Liver (tissue), 9 donors: ENCODE results near the gene NGLY1. TPM values are rescaled to one million over a fixed set of nuclear protein-coding genes. Genes with fewer than 3 reads are reported as not detected.

Experiments
- DNase-seq: peaks from one replicate; pipeline ENCODE4 v3.0.0-alpha.2; 2017; ENCODE audit warnings: low spot score
- H3K27ac ChIP-seq, 2 donors: one replicate each; pipeline ENCODE4 v1.7.0; 2013; ENCODE audit warnings: inconsistent platforms in 2 of 2, low read length in 2 of 2, control low read depth in 1 of 2, low read depth in 1 of 2, mild to moderate bottlenecking in 1 of 2
- H3K27me3 ChIP-seq, 4 donors: one replicate each; pipeline versions ENCODE4 v1.6.1 to v1.7.0; 2013; ENCODE audit warnings: low read length in 3 of 4, inconsistent platforms in 1 of 4, mild to moderate bottlenecking in 1 of 4, moderate library complexity in 1 of 4; ENCODE audit not compliant: control insufficient read depth in 4 of 4, insufficient read depth in 4 of 4
- H3K36me3 ChIP-seq, 4 donors: one replicate each; pipeline versions ENCODE4 v1.6.1 to v1.7.0; 2013; ENCODE audit warnings: low read length in 3 of 4, mild to moderate bottlenecking in 3 of 4, low read depth in 1 of 4, moderate library complexity in 1 of 4; ENCODE audit not compliant: control insufficient read depth in 4 of 4, insufficient read depth in 3 of 4
- H3K4me1 ChIP-seq, 4 donors: one replicate each; pipeline versions ENCODE4 v1.6.1 to v1.7.0; 2013; ENCODE audit warnings: low read length in 3 of 4, mild to moderate bottlenecking in 3 of 4, moderate library complexity in 1 of 4; ENCODE audit not compliant: control insufficient read depth in 4 of 4, insufficient read depth in 4 of 4
- H3K4me3 ChIP-seq, 3 donors: one replicate each; pipeline versions ENCODE4 v1.6.1 to v1.7.0; 2013; ENCODE audit warnings: low read length in 3 of 3, control low read depth in 1 of 3, low read depth in 1 of 3, mild to moderate bottlenecking in 1 of 3
- H3K9ac ChIP-seq, 2 donors: one replicate each; pipeline ENCODE4 v1.7.0; 2013; ENCODE audit warnings: low read length in 2 of 2, mild to moderate bottlenecking in 2 of 2, moderate library complexity in 2 of 2, control low read depth in 1 of 2, low read depth in 1 of 2
- H3K9me3 ChIP-seq, 4 donors: one replicate each; pipeline versions ENCODE4 v1.6.1 to v1.7.0; 2013; ENCODE audit warnings: low read length in 3 of 4; ENCODE audit not compliant: control insufficient read depth in 4 of 4
- ATF3 ChIP-seq: IDR thresholded peaks from 2 replicates; pipeline ENCODE4 v1.6.1; 2016; ENCODE audit warnings: antibody characterized with exemption
- CTCF ChIP-seq: fragments of 150-350 bp; IDR thresholded peaks from 2 replicates; pipeline ENCODE4 v1.5.1; 2017; ENCODE audit warnings: improper control_type of control experiment, low read depth, low read length; ENCODE audit not compliant: missing input control
- EGR1 ChIP-seq, 2 donors: IDR thresholded peaks; 2 replicates each; pipeline ENCODE4 v1.6.1; 2016 to 2018; ENCODE audit warnings: antibody characterized with exemption in 2 of 2, low read depth in 2 of 2
- FOXA2 ChIP-seq: IDR thresholded peaks from 2 replicates; pipeline ENCODE4 v1.6.1; 2016; ENCODE audit warnings: antibody characterized with exemption
- HNF4G ChIP-seq: IDR thresholded peaks from 2 replicates; pipeline ENCODE4 v1.6.1; 2016; ENCODE audit warnings: antibody characterized with exemption
- MAX ChIP-seq: IDR thresholded peaks from 2 replicates; pipeline ENCODE4 v1.6.1; 2016; ENCODE audit warnings: antibody characterized with exemption
- NR2F2 ChIP-seq: IDR thresholded peaks from 2 replicates; pipeline ENCODE4 v1.6.1; 2016; ENCODE audit warnings: antibody characterized with exemption
- RAD21 ChIP-seq, 2 donors: IDR thresholded peaks; 2 replicates each; pipeline ENCODE4 v1.6.1; 2016; ENCODE audit warnings: antibody characterized with exemption in 2 of 2, mild to moderate bottlenecking in 2 of 2
- REST ChIP-seq: IDR thresholded peaks from 2 replicates; pipeline ENCODE4 v1.6.1; 2016; ENCODE audit warnings: antibody characterized with exemption, mild to moderate bottlenecking
- RXRA ChIP-seq, 2 donors: IDR thresholded peaks; 2 replicates each; pipeline ENCODE4 v1.6.1; 2017 to 2018; ENCODE audit warnings: antibody characterized with exemption in 2 of 2, mild to moderate bottlenecking in 1 of 2
- SP1 ChIP-seq: IDR thresholded peaks from 2 replicates; pipeline ENCODE4 v1.6.1; 2018; ENCODE audit warnings: antibody characterized with exemption, mild to moderate bottlenecking
- TAF1 ChIP-seq: conservative IDR thresholded peaks from 2 replicates; pipeline ENCODE4 v1.6.1; 2016; ENCODE audit warnings: antibody characterized with exemption, mild to moderate bottlenecking
- YY1 ChIP-seq: IDR thresholded peaks from 2 replicates; pipeline ENCODE4 v1.6.1; 2016; ENCODE audit warnings: antibody characterized with exemption, mild to moderate bottlenecking
- ZBTB33 ChIP-seq: IDR thresholded peaks from 2 replicates; pipeline ENCODE4 v1.6.1; 2016; ENCODE audit warnings: antibody characterized with exemption
- WGBS: extraction: QIAGEN DNeasy Blood & Tissue Kit; methylation state at CpG from one replicate; pipeline ENCODE4 v1.1.7; 2013; 5-methylcytosine and 5-hydroxymethylcytosine counted together
- polyA plus RNA-seq, 2 donors: library from polyadenylated mRNA; stranded (reverse) in 1 of 2; unstranded in 1 of 2; fragments of 200-250 nt in 1 of 2; fragments of >200 nt in 1 of 2; fragmentation: Nextera tagmentation in 1 of 2; extraction: Ambion mirVana in 1 of 2; gene quantifications; one replicate each; pipeline versions ENCODE4 v1.2.1 to v1.2.3, GENCODE V29; 2013 to 2015
- total RNA-seq, 2 donors: library from RNA; depleted of rRNA; stranded (reverse); fragments of >200 nt; gene quantifications; one replicate each; pipeline ENCODE4 v1.2.3, GENCODE V29; 2014
- donor health status: healthy.
- donor health status: healthy.
- donor health status: healthy.
- donor health status: healthy.
- donor health status: healthy.

NGLY1 gene
- total and polyA plus RNA-seq, 4 donors, result 13.3 to 31.5 (median 23.9) TPM

GRCh38 chr3:25751048-25751447, 32.2 kb downstream of the NGLY1 start (continued):
- no peak for TF ChIP-seq CTCF
- TF ChIP-seq FOXA2, result no peak
- no peak for TF ChIP-seq TAF1
- TF ChIP-seq YY1, result no peak
- TF ChIP-seq RAD21 (IDR thresholded peaks at IDR 0.05), result no peak

GRCh38 chr3:25749031-25749581, 34.1 kb downstream of the NGLY1 start:
- H3K4me1 ChIP-seq, result no peaks in the 10 kb centered on the region
- TF ChIP-seq CTCF (no peak), MAX (no peak), SP1 (no peak), YY1 (no peak), NR2F2 (no peak), ZBTB33 (no peak), EGR1 (IDR thresholded peaks at IDR 0.05; ENCODE audit: low read depth in 2 of 2) (no peak), HNF4G (no peak), REST (no peak), ATF3 (no peak), RXRA (IDR thresholded peaks at IDR 0.05) (no peak), FOXA2 (no peak), TAF1 (no peak)
- 85% methylated on average over 6 of the region's 6 CpGs for WGBS
- H3K36me3 ChIP-seq, result peaks cover 8 to 40% (median 29%) of the 10 kb centered on the region in 4 donors
- no peaks in the 10 kb centered on the region for H3K27me3 ChIP-seq
- no peak for DNase-seq
- no peaks in the 10 kb centered on the region for H3K9me3 ChIP-seq
- no peak overlapping the region for H3K27ac ChIP-seq
- no peak overlapping the region for H3K4me3 ChIP-seq
- H3K9ac ChIP-seq, result no peak overlapping the region
